ENCODE data around the gene DPYSL5. TPM values are rescaled to one million over a fixed set of nuclear protein-coding genes. Genes with fewer than 3 reads are reported as not detected.
A peak's percentile ranks its signal among the peaks of the same experiment; 100 is the strongest.

The DPYSL5 gene
- total RNA-seq: not detected
- not detected for polyA plus RNA-seq (2013, experiment 1 of 2)
- 0.59 TPM for polyA plus RNA-seq (2013, experiment 2 of 2)
- 0 to 0.38 (median 0) reads per million in 172 experiments for total RNA-seq

GRCh38 chr2:26847655-26848335 lies at the start of gene DPYSL5:
DPYSL5 (plus strand) TSS chr2:26848132; CDS start chr2:26898500, 50,368 bp downstream.
- H3K27me3 Mint-ChIP-seq: peaks cover 75% of the 10 kb centered on the region
- Histone ChIP-seq H3K4me3 (ENCODE audit: low read length) (peak within 1 kb of the TSS; percentile 41), H3K27ac (ENCODE audit: low read depth in 1 of 2, low read length in 2 of 2) (no peak within 1 kb of the TSS), H3K4me1 (ENCODE audit: insufficient read depth, low read length) (peaks cover 36% of the 10 kb centered on the region), H3K9me3 (ENCODE audit: control insufficient read depth in 1 of 2, insufficient read depth in 1 of 2, low read length in 2 of 2) (peaks cover 0 to 13% of the 10 kb centered on the region in 2 experiments), H3K27me3 (ENCODE audit: control insufficient read depth in 1 of 2, insufficient read depth in 2 of 2, low read length in 2 of 2) (peaks cover 45 to 76% of the 10 kb centered on the region in 2 experiments), H3K36me3 (ENCODE audit: insufficient read depth, low read length) (no peaks in the 10 kb centered on the region)
- DNase-seq (peak in 4 of 14 experiments; percentile 3 to 37 (median 26)), ATAC-seq (ENCODE audit: poor library complexity) (no peak)
- H3K4me1 Mint-ChIP-seq (ENCODE audit: low read depth): peaks cover 23% of the 10 kb centered on the region
- TF ChIP-seq CTCF (IDR thresholded peaks at IDR 0.05): no peak
- intact Hi-C loops (cut with DNase I, micrococcal nuclease): loop anchor here in 1 of 2 experiments (2.0 to 10.0 kb wide), 2 partner anchors 169 to 437 kb away; partner anchors contain the start of gene TRIM54
- no peaks in the 10 kb centered on the region for H3K36me3 Mint-ChIP-seq (ENCODE audit: low read depth)
- H3K27ac Mint-ChIP-seq: no peak within 1 kb of the TSS
- H3K4me3 Mint-ChIP-seq: peak within 1 kb of the TSS; percentile 87
- ChIA-PET CTCF (no interaction called here), POLR2A (interaction anchor here (1.7 kb wide), 1 partner anchor 75 kb away, joined by 4 read pairs; no protein-coding TSS in a partner anchor)
- no peaks in the 10 kb centered on the region for H3K9me3 Mint-ChIP-seq

DNA sequence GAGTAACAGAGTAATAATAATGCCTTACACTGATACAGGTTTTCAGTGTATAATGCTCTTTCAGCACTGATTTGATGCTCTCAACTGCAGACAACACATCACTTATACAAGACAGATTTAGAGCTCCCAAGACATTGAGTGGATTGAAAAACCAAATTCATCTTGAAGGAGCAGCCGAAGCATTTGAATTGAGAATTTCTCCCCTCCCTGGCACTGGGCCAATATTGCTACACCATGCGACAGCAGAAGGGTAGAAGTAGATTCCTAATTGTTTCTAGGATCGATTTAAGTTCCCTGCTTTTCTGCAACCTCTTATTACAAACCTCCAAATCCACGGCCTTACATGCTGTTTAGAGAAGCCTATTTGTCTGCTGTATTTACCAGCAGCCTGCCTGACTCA lies 46.6 kb upstream of the DPYSL5 start:
- intact Hi-C loops (cut with DNase I, micrococcal nuclease): no loop called here
- Mint-ChIP-seq H3K27ac (no peak overlapping the region), H3K27me3 (no peaks in the 10 kb centered on the region), H3K9me3 (no peaks in the 10 kb centered on the region), H3K36me3 (ENCODE audit: low read depth) (no peaks in the 10 kb centered on the region), H3K4me1 (ENCODE audit: low read depth) (no peaks in the 10 kb centered on the region), H3K4me3 (no peak overlapping the region)
- TF ChIP-seq CTCF (IDR thresholded peaks at IDR 0.05): no peak
- Histone ChIP-seq H3K4me3 (ENCODE audit: low read length) (no peak overlapping the region), H3K27ac (ENCODE audit: low read depth in 1 of 2, low read length in 2 of 2) (no peak overlapping the region), H3K27me3 (ENCODE audit: control insufficient read depth in 1 of 2, insufficient read depth in 2 of 2, low read length in 2 of 2) (no peaks in the 10 kb centered on the region), H3K4me1 (ENCODE audit: insufficient read depth, low read length) (no peaks in the 10 kb centered on the region), H3K9me3 (ENCODE audit: control insufficient read depth in 1 of 2, insufficient read depth in 1 of 2, low read length in 2 of 2) (no peaks in the 10 kb centered on the region), H3K36me3 (ENCODE audit: insufficient read depth, low read length) (no peaks in the 10 kb centered on the region)
- CTCF ChIA-PET: interaction anchor here (0.7 kb wide), 1 partner anchor 17 kb away, joined by 3 read pairs; no protein-coding TSS in a partner anchor
- POLR2A ChIA-PET: no interaction called here
- ATAC-seq (ENCODE audit: poor library complexity): no peak
- no peak for DNase-seq

- no peaks in the 10 kb centered on the region for H3K27me3 Mint-ChIP-seq
- Histone ChIP-seq H3K27ac (ENCODE audit: low read depth in 1 of 2, low read length in 2 of 2) (no peak overlapping the region), H3K27me3 (ENCODE audit: control insufficient read depth in 1 of 2, insufficient read depth in 2 of 2, low read length in 2 of 2) (no peaks in the 10 kb centered on the region), H3K9me3 (ENCODE audit: control insufficient read depth in 1 of 2, insufficient read depth in 1 of 2, low read length in 2 of 2) (no peaks in the 10 kb centered on the region), H3K4me3 (ENCODE audit: low read length) (no peak overlapping the region), H3K36me3 (ENCODE audit: insufficient read depth, low read length) (no peaks in the 10 kb centered on the region), H3K4me1 (ENCODE audit: insufficient read depth, low read length) (no peaks in the 10 kb centered on the region)
- no peaks in the 10 kb centered on the region for H3K36me3 Mint-ChIP-seq (ENCODE audit: low read depth)
- TF ChIP-seq CTCF (IDR thresholded peaks at IDR 0.05): no peak
- CTCF ChIA-PET: interaction anchor here (0.7 kb wide), 1 partner anchor 18 kb away, joined by 3 read pairs; no protein-coding TSS in a partner anchor
- no peak overlapping the region for H3K4me3 Mint-ChIP-seq
- DNase-seq (no peak), ATAC-seq (ENCODE audit: poor library complexity) (no peak)
- POLR2A ChIA-PET: no interaction called here
- H3K27ac Mint-ChIP-seq: no peak overlapping the region
- intact Hi-C loops (cut with DNase I, micrococcal nuclease): no loop called here
- H3K4me1 Mint-ChIP-seq (ENCODE audit: low read depth): no peaks in the 10 kb centered on the region
- H3K9me3 Mint-ChIP-seq: no peaks in the 10 kb centered on the region
Measured at GRCh38 chr2:26801796-26802195, 46.1 kb upstream of the DPYSL5 start.
